HG02884 (cell line): ENCODE data around the gene KLHL22.

ENCODE experiments used
- ATAC-seq: cut with Tn5 transposase; IDR thresholded peaks from one replicate; pipeline ENCODE4 v1.9.1; 2021; ENCODE audit warnings: mild to moderate bottlenecking, moderate library complexity; ENCODE audit not compliant: unreplicated experiment

The KLHL22 gene

DNA sequence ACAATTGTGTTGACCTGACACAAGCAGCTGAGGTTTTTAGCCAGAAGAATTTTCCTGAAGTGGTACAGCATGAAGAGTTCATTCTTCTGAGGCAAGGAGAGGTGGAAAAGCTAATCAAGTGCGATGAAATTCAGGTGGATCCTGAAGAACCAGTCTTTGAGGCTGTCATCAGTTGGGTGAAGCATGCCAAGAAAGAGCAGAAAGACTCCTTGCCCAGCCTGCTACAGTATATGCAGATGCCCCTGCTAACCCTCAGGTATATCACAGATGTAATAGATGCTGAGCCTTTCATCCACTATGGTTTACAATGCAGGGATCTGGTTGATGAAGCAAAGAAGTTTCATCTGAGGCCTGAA is 45.1 kb downstream of the KLHL22 start:
- ATAC-seq = no peak

GRCh38 chr22:20449819-20450550 is 45.6 kb downstream of the KLHL22 start:
- no peak for ATAC-seq

- no peak for ATAC-seq
Observed at GRCh38 chr22:20448630-20449029, 47.0 kb downstream of the KLHL22 start.

- ATAC-seq = no peak
Observed at GRCh38 chr22:20446383-20446970, 49.1 kb downstream of the KLHL22 start.

DNA sequence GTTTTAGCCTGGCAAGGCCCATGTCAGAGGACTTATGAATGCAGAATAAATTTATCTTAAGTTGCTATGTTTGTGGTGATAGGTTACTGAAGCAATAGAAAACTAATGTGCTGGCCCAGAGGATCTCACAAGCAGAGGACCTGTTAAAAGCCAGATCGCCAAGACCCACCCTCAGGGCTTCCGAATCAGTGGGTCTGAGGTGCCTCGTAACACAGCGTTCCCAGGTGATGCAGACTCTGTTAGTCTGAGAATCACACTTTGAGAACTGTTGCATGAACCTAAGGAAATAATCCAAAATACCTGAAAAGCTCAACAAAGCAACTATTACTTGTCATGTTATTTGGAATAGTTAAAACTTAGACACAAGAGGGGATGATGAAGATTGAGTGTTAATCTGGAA is 51.3 kb downstream of the KLHL22 start:
- no peak for ATAC-seq

GRCh38 chr22:20442485-20443284 is 52.9 kb downstream of the KLHL22 start:
- no peak for ATAC-seq

DNA sequence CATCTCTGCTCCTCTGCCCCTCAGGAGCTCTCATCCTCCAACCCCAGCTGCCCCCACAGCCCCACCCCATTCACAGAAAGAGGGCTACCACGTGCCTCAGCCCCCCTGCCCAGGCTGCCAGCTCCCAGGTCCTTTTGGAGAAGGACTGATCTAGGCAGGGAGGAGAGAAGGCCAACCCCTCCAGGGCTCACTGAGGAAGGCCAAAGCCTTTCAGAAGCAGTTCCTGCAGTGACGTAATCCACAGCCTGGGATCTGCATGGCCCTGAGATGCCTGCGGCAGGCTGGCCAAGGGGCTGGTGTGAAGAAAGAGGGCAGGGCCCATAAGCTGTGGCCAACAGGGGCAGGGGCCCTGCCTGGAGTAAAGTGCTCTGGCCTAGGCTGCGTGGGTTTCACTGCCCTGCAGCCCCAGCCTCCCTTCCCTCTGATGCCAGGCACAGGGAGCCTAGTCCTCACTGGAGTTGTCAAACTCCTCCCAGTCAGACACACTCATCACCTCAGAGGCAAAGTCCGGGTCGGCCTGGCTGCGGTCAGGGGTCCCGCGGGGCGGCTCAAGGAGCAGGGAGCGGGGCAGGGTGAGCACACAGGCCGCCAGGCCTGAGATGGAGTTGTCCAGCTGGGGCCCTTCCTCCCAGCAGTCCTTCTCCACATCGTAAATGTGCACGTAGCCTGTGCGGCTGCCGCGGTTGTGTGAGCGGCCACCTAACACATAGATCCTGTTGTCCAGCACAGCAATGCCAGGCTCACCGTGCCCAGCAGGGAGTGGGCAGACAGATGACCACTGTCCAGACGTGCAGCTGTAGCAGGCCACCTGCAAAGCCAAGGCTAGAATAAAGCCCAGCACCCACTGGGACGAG is 53.7 kb downstream of the KLHL22 start:
- no peak for ATAC-seq

- no peak for ATAC-seq
Observed at GRCh38 chr22:20440637-20441591, 54.7 kb downstream of the KLHL22 start.

DNA sequence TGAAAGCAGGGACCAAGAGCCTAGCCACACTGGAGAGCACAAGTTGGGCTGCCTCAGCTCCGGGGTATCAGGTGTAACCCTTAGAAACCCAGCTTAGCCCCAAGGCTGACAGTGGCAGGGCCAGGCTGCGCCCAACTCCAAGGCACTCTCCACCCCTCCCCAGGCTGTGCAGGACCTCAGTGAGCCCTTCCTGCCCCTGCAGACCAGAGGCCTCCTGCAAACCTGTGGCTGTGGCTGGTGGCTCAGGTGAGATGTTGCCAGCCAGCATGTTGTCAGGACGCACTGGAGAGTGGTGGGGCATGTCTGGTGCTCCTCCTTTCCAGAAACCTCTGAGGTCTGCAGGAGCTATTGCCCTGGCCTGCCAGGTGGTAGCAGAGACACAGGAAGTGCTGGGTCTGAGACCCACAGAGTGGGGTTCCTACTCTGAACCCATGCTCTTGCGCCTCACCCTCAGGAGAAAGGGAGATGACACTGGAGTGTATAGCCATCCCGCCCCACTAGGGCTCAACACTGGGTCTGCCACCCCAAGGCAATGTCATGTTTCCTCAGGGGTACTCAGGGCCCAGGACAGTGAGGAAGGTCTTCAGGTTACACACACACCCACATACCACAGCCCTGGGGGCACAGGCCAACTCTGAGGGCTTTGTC is 55.5 kb downstream of the KLHL22 start:
- no peak for ATAC-seq

DNA sequence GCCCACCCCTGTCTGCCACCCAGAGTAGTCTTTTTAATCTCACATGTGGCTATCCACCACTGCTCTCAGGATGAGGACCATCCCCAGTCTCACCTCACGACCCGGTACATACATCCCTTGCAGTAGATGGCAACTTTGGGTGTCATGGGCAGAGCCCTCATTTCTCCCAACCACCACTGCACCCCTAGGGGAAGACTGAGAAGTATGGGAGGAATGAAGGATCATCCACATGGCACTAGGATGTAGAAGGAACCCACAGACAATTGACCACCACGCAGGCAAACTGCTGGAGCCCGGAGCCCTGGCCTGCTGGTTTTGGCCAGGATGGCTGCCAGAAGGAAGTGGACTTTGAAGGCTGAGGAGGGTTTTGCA is 56.1 kb downstream of the KLHL22 start:
- ATAC-seq = no peak

- ATAC-seq = no peak
Observed at GRCh38 chr22:20438678-20439492, 56.7 kb downstream of the KLHL22 start.

- ATAC-seq = no peak
Observed at GRCh38 chr22:20438427-20438677, 57.2 kb downstream of the KLHL22 start.

DNA sequence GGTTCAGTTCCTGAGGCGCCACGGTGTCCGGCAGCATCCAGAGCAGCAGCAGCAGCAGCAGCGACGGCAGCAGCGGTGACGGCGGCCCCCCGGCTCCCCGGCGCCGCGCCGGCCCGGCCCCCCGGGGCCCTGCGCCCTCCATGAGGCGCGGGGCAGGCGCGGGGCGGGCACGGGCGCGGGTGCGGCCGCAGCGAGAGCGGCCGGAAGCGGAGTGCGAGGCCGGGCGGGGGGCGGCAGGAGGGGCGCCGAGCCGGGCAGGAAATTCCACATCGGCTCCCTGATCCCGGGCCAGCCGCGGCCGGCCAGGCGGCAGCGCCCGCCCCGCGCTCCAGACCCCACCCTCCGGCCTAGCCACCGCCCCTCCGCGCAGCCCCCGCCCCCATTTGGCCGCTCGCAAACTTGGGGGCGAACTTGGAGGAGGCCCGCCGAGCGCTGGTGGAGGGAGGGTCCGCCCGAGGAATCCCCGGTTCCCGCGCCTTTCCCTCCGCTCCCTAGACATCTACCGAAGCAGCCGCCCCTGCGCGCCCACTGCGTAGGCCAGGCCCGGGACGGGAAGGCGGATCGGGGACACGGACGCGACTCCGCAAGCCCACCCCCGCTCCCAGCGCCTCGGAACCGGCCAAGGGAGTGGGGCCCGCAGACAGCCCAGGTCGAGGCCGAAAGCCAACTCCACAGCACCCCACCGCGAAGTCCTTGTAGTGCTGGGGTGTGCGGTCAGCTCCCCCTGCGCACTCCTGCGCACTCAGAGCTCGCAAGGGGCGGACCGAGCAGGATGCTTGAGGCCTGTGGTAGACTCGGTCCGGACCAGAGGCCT is 57.8 kb downstream of the KLHL22 start, which contains the start of gene SCARF2:
Gene SCARF2 (minus strand): TSS at position 213 of the 814 bp plus-strand sequence. CDS start 71 bp downstream, at position 142.
- no peak for ATAC-seq

DNA sequence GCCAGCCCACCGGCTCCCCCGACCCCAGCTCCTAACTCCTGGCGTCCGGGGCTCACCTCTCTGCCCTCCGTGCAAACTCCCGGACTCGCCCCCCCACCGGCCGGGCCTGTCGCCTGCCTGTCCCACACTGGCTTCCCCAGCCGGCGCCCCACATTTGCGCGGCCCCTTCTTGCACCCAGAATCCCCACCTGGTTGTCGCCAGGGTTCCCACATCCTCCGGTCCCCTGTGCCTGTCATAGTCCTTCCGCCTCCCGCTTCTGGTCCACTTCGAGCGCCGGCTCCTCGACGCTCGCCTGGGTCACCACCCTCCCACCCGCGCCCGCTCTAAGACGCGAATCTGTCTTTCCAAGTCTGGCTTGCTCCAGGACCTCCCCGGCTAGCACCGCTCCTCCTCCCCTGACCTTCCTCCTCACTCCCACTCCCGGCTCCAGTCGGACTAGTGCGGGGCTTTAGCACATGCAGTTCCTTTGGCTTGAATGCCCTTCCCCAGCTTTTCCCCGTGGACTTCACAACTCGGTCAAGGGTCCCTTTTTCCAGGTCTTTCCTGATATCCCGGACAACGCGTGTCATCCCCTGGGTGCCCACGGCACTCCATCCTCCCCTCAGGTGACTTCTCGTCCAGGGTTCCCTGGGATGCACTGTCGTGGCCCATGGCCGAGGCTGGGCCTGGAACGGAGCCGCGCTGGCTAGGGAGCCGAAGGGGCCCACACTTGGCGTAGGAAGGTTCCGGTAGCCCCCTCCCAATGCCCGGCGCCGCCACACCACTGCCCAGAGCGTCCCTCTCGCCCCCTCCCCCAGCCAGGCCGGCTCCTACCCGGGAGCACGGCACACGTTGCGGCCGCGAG is 58.6 kb downstream of the KLHL22 start:
- no peak for ATAC-seq

GRCh38 chr22:20436307-20436767 is 59.3 kb downstream of the KLHL22 start:
- no peak for ATAC-seq

DNA sequence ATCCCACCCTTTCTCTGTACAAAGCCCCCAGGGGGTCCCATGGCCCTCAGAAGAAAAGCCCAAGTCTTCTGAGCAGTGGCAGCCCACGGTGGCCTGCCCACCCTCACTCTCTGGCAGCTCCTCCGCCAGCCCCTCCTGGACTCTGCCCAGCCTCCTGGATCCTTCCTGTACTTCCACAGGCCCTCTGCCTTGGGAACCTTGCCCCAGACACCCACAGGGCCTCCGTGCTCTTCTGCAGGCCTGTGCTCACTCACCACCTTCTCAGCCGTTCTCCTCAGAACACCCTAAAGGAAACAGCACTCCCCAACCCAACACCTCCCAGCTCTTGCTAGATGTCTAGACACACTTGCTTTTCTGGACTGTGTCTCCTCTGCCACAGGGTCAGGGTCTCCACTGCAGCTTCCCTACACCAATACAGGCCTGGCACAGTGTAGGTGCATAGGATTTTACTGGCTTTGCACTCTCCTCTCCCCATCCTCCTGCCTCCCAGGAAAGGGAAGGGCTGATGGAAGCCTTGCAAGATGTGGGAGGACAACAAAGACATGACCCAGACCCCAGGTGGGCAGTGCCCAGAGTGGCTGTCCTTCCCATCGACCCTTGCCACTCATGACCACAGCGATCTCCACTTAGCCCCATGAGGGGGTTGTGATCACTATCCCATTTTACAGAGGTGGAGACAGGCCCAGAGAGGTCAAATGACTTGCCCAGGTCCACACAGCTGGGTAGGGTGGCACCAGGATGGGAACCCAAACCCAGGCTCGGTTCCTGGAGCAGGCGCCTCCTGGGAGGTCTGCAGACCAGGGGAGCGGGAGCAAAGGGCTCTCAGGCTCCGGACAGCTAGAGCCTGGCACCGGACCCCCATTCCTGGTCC is 59.9 kb downstream of the KLHL22 start:
- no peak for ATAC-seq
